Keratinocyte (primary cell): ENCODE measurements around the gene ZCCHC17. TPM values are rescaled to one million over a fixed set of nuclear protein-coding genes. Genes with fewer than 3 reads are reported as not detected.

Experiments used
- DNase-seq: peaks from one replicate; pipeline ENCODE4 v3.0.0-alpha.2; 2011; ENCODE audit warnings: low read depth, missing footprints, low spot score
- FAIRE-seq: peaks from 2 replicates; lab custom pipeline; 2011; peaks lifted over from hg19 to GRCh38; lab: Jason Lieb, UNC
- H2AFZ ChIP-seq: 2 replicates; pipeline ENCODE4 v1.6.0; 2012; ENCODE audit warnings: low read length, control low read depth, inconsistent platforms; ENCODE audit not compliant: control insufficient read depth
- H3K27ac ChIP-seq: 2 replicates; pipeline ENCODE4 v1.5.1; 2011; ENCODE audit warnings: low read length; ENCODE audit not compliant: control insufficient read depth, insufficient read depth
- H3K27me3 ChIP-seq: 3 replicates; pipeline ENCODE4 v1.6.0; 2011; ENCODE audit warnings: low read length; ENCODE audit not compliant: control insufficient read depth, insufficient read depth; ENCODE audit errors: extremely low read depth
- H3K36me3 ChIP-seq, 2 experiments: 2 replicates in 1 of 2; 3 replicates in 1 of 2; pipeline ENCODE4 v1.5.1; 2011; ENCODE audit warnings: low read length in 2 of 2, mild to moderate bottlenecking in 1 of 2; ENCODE audit not compliant: control insufficient read depth in 2 of 2, insufficient read depth in 2 of 2; ENCODE audit errors: extremely low read depth in 1 of 2
- H3K4me1 ChIP-seq: 3 replicates; pipeline ENCODE4 v1.5.1; 2011; ENCODE audit warnings: low read length; ENCODE audit not compliant: control insufficient read depth, insufficient read depth; ENCODE audit errors: extremely low read depth
- H3K4me2 ChIP-seq: 3 replicates; pipeline ENCODE4 v1.6.0; 2011; ENCODE audit warnings: low read depth, low read length; ENCODE audit not compliant: control insufficient read depth, insufficient read depth; ENCODE audit errors: extremely low read depth
- H3K4me3 ChIP-seq, 3 experiments: fragments of 200-600 bp in 1 of 3; sonication (generic) in 1 of 3; 2 replicates in 2 of 3; 3 replicates in 1 of 3; pipeline ENCODE4 v1.5.1; 2011 to 2016; ENCODE audit warnings: low read length in 3 of 3, mild to moderate bottlenecking in 3 of 3, control low read depth in 2 of 3, inconsistent platforms in 1 of 3, low read depth in 1 of 3, mixed read lengths in 1 of 3, mixed run types in 1 of 3, moderate library complexity in 1 of 3; ENCODE audit not compliant: control insufficient read depth in 2 of 3, insufficient read depth in 2 of 3; ENCODE audit errors: extremely low read depth in 1 of 3
- H3K79me2 ChIP-seq: 2 replicates; pipeline ENCODE4 v1.6.0; 2012; ENCODE audit warnings: low read length; ENCODE audit not compliant: control insufficient read depth, insufficient read depth
- H3K9ac ChIP-seq: 3 replicates; pipeline ENCODE4 v1.6.0; 2011; ENCODE audit warnings: low read length; ENCODE audit not compliant: control insufficient read depth, insufficient read depth; ENCODE audit errors: extremely low read depth
- H3K9me1 ChIP-seq: 3 replicates; pipeline ENCODE4 v1.6.0; 2011; ENCODE audit warnings: low read length; ENCODE audit not compliant: control insufficient read depth, insufficient read depth; ENCODE audit errors: extremely low read depth
- H3K9me3 ChIP-seq: 2 replicates; pipeline ENCODE4 v1.5.1; 2012; ENCODE audit warnings: low read depth, low read length; ENCODE audit not compliant: control insufficient read depth
- H4K20me1 ChIP-seq: 3 replicates; pipeline ENCODE4 v1.6.0; 2011; ENCODE audit warnings: low read length; ENCODE audit not compliant: control insufficient read depth, insufficient read depth; ENCODE audit errors: extremely low read depth
- CTCF ChIP-seq, 3 experiments: IDR thresholded peaks in 1 of 3; conservative IDR thresholded peaks in 1 of 3; optimal IDR thresholded peaks in 1 of 3; 2 replicates in 2 of 3; 3 replicates in 1 of 3; pipeline versions ENCODE3 to v1.5.1; 2011; ENCODE audit warnings: low read length in 3 of 3, mild to moderate bottlenecking in 3 of 3, moderate library complexity in 2 of 3, control low read depth in 1 of 3, inconsistent platforms in 1 of 3; ENCODE audit not compliant: insufficient read depth in 2 of 3; ENCODE audit errors: extremely low read depth in 1 of 3
- EZH2 ChIP-seq: IDR thresholded peaks from one replicate; pipeline ENCODE4 v1.6.1; 2012; ENCODE audit warnings: inconsistent platforms, mild to moderate bottlenecking, low read length, moderate library complexity
- dilution Hi-C: fragments of 300-500 bp; cut with MboI; formaldehyde crosslinking; loops from one replicate; pipeline ENCODE4 v1.7.0; 2020; ENCODE audit warnings: low sequenced_read_pairs; ENCODE audit not compliant: extremely low pct_ligation_motif_present
- polyA plus RNA-seq, 5 experiments: library from polyadenylated mRNA; depleted of rRNA in 3 of 5; stranded (reverse) in 3 of 5; stranded (forward) in 1 of 5; unstranded in 1 of 5; fragments of >200 nt; gene quantifications; 1 replicate in 1 of 5; 2 replicates in 3 of 5; 3 replicates in 1 of 5; pipeline versions ENCODE4 v1.2.1 to v1.2.3, GENCODE V29; 2011 to 2012; ENCODE audit warnings: missing spikeins in 2 of 5, low read depth in 1 of 5, low replicate concordance in 1 of 5

ZCCHC17 gene
- polyA plus RNA-seq, 1 donor (not counting 4 experiments of a cell fraction or from before 2014, with no cell fraction given) = 70.0 TPM

DNA sequence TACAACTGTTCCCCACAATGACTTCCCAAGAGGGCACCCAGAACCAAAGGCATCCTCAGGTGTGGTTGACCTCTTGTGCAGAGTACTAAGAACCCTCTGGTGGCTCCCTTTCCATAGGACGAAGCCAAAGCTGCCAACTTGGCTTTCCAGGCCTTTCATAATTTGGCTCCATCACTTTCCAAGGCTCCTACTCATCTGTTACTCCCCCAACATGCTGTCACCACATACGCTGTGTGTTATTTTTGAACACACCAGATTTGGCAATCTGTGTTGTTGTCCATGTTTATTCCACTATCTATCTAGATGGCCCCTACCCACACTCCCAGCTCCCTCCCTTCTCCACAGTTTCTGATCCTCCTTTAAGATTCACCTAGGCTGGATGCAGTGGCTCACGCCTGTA lies 47.0 kb upstream of the ZCCHC17 start:
- H4K20me1 ChIP-seq = no peaks in the 10 kb centered on the region
- H3K4me2 ChIP-seq = no peak overlapping the region
- no peak overlapping the region for H2AFZ ChIP-seq
- DNase-seq (no peak), FAIRE-seq (no peak)
- no peaks in the 10 kb centered on the region for H3K9me1 ChIP-seq
- H3K9me3 ChIP-seq = no peaks in the 10 kb centered on the region
- no peaks in the 10 kb centered on the region for H3K79me2 ChIP-seq
- no peaks in the 10 kb centered on the region for H3K36me3 ChIP-seq
- dilution Hi-C loops = no loop called here
- TF ChIP-seq EZH2 (no peak), CTCF (optimal IDR thresholded peaks at IDR 0.05 in 1 of 3, IDR thresholded peaks at IDR 0.05 in 1 of 3, conservative IDR thresholded peaks at IDR 0.05 in 1 of 3; ENCODE audit: extremely low read depth in 1 of 3, insufficient read depth in 2 of 3, low read length in 3 of 3) (no peak)
- H3K9ac ChIP-seq = no peak overlapping the region
- no peak overlapping the region for H3K27ac ChIP-seq
- no peaks in the 10 kb centered on the region for H3K27me3 ChIP-seq
- no peaks in the 10 kb centered on the region for H3K4me1 ChIP-seq
- no peak overlapping the region for H3K4me3 ChIP-seq

DNA sequence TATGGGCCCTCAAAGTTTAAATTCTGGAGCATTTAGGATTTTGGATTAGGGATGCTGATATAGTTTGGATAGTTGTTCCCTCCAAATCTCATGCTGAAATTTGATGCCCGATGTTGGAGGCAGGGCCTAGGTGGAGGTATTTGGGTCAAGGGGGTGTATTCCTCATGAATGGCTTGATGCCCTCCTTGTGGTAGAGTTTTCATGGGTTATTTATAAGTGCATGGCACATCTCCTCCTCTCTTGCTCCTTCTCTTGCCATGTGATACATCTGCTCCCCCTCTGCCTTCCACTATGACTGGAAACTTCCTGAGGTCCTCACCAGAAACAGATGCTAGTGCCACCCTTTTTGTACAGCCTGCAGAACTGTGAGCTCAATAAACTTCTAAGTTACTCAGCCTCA lies 39.6 kb upstream of the ZCCHC17 start:
- Histone ChIP-seq H4K20me1 (no peaks in the 10 kb centered on the region), H3K79me2 (no peaks in the 10 kb centered on the region), H3K36me3 (peaks cover 8 to 10% of the 10 kb centered on the region in 2 experiments), H3K27ac (no peak overlapping the region), H3K27me3 (no peaks in the 10 kb centered on the region), H3K4me3 (no peak overlapping the region), H3K4me1 (no peaks in the 10 kb centered on the region), H3K4me2 (no peak overlapping the region), H2AFZ (no peak overlapping the region), H3K9me1 (no peaks in the 10 kb centered on the region), H3K9ac (no peak overlapping the region), H3K9me3 (no peaks in the 10 kb centered on the region)
- no peak for TF ChIP-seq EZH2
- FAIRE-seq (no peak), DNase-seq (no peak)
- dilution Hi-C loops = no loop called here

DNA sequence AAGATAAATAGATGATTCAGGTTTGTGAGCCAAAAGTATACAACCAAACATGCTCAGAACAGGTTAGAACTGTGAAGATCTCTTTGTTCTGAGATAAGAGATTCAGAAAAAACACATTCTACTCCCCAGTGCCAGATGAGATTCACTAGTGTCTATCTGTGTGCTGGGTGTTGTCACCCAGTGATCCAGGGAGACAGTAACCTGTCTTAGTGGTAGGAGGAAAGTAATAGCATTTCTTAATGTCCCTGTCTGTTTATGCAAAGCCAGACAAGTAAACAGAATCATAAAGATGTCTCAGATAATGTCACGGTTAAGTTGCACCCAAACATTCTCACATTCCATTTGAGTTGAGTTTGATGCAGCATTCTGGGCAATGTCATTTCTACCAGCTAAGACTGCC lies 38.3 kb upstream of the ZCCHC17 start:
- H3K36me3 ChIP-seq = peaks cover 8 to 10% of the 10 kb centered on the region in 2 experiments
- H4K20me1 ChIP-seq = no peaks in the 10 kb centered on the region
- H3K4me1 ChIP-seq = no peaks in the 10 kb centered on the region
- FAIRE-seq = no peak
- H2AFZ ChIP-seq = no peak overlapping the region
- no peak for TF ChIP-seq CTCF (optimal IDR thresholded peaks at IDR 0.05 in 1 of 3, IDR thresholded peaks at IDR 0.05 in 1 of 3, conservative IDR thresholded peaks at IDR 0.05 in 1 of 3; ENCODE audit: extremely low read depth in 1 of 3, insufficient read depth in 2 of 3, low read length in 3 of 3)
- TF ChIP-seq EZH2 = no peak
- no peaks in the 10 kb centered on the region for H3K9me1 ChIP-seq
- no peak overlapping the region for H3K4me2 ChIP-seq
- no peak overlapping the region for H3K4me3 ChIP-seq
- H3K79me2 ChIP-seq = no peaks in the 10 kb centered on the region
- H3K9ac ChIP-seq = no peak overlapping the region
- DNase-seq = no peak
- no peak overlapping the region for H3K27ac ChIP-seq
- no peaks in the 10 kb centered on the region for H3K9me3 ChIP-seq
- dilution Hi-C loops = no loop called here
- H3K27me3 ChIP-seq = no peaks in the 10 kb centered on the region
